Endothelial cell of hepatic sinusoid (primary cell): ENCODE results near the gene FKBP8.
"Not testable (repeated sequence)": the region's sequence is repeated elsewhere in the genome, so short reads cannot be mapped to it uniquely, and the experiment has no call there.

Experiments
- in situ Hi-C: cut with HindIII; loops from 2 replicates; pipeline ENCODE4 v1.10.0; 2017; ENCODE audit warnings: low sequenced_read_pairs

The FKBP8 gene

DNA sequence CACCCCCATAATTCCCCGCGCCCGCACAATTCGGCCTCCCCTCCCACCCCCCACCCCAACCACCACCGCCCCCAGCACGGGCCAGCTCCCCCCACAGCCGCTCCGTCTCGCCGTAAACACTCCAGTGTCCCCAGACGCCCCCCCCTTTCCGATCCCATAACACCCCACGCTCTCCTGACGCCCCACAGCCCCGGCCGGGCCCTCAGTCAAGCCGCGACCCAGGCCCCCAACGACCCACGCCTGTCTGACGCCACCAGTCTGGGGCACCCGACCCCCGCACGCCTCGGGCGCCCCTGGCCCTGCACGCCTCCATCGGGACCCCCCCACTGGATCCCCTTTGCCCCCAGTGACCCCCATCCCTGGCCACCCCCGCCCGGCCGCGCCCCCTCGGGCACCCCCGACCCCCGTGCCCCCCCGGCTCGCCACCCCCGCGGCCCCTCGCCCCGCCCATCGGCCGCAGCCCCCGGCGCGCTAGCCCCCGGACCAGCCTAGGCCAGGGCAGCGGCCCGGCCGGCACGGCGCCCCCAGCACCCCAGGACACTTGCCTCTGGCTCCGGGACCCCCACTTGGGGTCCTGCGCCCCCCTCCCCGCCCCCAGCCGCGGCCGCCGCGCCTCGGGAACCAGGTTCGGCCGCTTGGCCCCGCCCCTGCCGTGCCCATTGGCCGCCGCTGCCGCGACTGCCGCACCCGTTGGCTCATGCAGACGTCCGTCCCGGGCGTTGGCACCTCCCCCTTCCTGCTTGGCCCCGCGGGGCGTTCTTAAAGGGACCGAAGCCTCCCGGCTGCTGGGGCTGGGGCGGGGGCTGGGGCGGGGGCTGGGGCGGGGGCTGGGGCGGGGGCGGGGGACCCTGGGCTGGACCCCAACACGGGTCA, at the start of gene FKBP8:
Gene FKBP8 (minus strand): TSS at position 633 of the 873 bp plus-strand sequence. CDS start 1,603 bp downstream, outside the sequence.
- in situ Hi-C loops, result loop anchor here (5.0 kb wide), 1 partner anchor 56 kb away; no protein-coding TSS in a partner anchor

DNA sequence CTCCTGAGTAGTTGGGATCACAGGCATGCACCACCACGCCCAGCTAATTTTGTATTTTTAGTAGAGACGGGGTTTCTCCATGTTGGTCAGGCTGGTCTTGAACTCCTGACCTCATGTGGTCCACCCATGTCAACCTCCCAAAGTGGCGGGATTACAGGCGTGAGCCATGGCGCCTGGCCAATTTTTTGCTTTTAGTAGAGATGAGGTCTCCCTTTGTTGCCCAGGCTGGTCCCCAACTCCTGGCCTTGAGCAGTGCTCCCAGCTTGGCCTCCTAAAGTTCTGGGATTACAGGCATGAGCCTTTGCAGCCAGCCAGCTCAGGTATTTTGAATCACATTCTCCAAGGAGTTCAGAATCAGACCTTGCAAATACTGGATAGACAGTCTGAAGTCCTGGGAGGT, 49.4 kb upstream of the FKBP8 start:
- in situ Hi-C loops, result not testable (repeated sequence)

DNA sequence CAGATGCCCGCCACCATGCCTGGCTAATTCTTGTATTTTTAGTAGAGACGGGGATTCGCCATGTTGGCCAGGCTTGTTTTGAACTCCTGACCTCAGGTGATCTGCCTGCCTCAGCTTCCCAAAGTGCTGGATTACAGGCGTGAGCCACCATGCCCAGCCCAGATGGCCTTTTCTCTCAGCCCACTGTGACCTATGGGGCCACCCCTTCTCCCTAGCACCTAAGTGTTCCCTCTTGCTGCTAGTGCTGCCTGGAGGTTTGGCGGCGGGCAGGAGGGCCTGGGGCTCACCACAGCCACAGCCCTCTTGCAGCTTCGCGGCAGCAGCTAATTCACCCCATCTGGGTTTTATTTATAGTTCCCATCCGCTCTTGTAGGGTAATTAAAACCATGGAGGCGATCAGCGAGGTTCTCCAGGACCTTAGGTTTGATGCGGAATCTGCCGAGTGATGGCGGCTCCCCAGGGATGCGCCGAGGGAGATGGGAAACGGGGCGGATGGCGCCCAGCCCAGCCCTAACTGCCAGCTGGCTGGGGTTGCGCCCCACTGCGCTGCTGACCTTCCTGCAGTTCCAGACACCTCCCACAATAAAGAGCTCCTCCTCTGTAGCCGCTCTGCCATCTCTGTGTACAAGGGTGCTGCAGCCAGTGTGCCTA, 48.5 kb upstream of the FKBP8 start:
- in situ Hi-C loops, result no loop called here

DNA sequence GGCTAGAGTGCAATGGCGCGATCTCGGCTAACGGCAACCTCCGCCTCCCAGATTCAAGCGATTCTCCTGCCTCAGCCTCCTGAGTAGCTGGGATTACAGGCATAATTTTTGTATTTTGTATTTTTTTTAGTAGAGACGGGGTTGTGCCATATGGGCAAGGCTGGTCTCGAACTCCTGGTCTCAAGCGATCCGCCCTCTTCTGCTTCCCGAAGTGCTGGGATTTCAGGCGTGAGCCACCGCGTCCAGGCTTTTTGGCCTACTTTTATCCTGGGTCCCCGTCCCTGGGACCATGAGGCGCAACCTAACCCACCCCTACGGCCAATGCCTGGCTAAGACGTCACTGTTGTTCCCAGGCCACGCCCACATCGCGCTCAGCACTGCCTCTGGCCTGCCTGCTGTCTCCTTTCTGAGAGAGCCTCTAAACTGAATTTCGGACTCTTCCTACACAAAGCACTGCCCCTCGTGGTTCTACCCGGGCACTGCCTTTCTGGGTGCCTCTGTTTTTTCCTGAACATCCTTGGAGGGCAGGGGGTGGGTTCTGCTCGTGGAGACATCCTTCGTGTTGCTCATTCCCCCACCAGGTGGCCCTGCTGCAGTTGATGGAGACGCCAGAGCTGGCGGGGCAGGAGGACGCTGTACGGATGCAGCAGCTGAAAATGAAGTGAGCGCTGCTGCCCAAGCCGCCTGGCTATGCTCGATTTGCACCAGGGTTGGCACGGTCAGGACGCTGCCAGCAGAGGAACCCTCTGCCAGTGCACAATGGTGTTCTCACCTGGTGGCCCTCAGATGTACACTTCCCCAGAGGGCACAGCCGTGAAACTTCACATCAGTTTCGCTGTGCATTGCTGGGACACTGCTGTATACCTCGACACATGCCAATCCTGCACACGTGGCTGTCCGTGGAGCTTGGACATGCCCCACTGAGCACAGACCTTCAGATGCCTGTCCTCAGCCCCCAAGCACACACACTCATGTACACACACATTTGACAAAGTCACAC, 47.2 kb upstream of the FKBP8 start:
- in situ Hi-C loops, result no loop called here

DNA sequence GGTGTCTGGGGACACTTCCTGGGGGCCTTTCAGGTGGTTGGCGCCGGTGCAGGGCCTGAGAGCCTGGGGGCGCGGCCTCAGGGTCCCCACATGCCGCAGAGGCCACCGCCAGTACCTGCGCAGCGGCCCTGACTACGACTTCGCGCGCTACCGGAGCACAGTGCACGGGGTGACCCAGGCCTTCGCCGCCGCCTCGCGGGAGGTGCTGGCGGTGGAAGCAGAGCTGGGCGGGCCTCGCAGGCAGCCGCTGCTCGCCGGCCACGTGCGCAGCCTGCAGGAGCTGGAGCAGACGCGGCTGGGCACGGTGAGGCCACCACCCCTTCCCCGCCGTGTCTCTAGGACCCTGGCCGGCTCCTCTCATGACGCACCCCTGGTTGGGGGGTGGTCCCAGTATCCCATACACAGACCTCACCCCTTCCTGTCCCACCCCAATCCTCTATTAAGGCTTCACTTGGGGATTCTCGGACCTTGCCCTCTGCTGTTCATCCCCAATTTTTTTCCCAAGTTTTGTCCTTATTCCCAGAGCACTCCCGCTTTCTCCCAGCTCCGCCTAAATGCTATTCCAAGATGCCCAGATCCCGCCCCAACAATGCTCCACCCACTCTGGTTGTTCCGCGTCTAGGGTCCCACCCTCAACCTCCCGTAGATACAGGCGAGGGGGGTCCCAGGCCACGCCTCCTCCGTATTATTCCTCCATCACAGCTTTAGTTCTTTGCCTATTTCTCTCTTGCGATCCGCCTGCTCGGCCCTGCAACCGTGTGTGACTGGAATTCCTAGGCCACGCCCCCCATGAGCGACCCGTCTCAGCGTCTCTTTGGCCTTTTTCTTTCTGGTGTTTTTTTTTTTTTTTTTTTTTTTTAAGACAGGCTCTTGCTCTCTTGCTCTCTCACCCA, 46.3 kb upstream of the FKBP8 start:
- in situ Hi-C loops, result loop anchor here (5.0 kb wide), 1 partner anchor 83 kb away; no protein-coding TSS in a partner anchor

DNA sequence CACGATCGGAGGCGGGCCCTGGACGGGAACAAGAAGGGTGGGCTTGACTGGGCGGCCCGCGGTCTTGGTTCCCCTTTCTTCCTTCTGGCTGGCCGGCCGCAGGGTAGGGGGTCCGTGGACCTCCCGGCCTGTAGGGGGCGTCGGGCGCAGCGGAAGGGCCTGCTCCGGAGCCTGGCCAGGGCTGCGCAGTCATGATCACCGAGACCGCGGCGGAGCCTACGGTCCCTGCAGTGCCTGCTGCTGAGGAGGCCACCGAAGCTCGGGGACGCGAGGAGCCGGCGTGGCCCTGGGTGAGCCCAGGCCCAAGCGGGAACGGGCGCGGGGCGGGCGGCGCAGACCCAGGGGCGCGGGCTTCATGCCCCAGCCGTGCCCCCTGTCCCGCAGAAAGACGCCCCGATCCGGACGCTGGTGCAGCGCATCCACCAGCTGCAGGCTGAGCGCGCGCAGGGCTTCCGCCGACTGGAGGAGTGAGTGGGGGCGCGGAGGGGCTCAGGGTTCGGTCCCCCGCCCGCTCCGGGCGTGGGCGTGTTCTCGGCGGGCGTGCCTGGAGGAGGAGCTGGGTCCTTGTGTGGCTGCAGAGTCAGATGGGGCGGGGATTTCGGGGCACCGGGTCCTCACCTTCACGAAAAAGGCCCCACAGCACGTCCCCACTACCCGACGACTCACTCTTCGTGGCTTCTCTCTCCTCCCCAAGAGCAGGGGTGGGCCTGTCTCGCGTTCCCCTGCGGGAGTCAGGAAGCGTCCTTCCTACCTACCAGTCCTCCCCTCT, 45.4 kb upstream of the FKBP8 start, which contains the start of gene REX1BD:
Gene REX1BD (plus strand): TSS at position 188 of the 769 bp plus-strand sequence. CDS start 4 bp downstream, at position 192.
- in situ Hi-C loops, result loop anchor here (5.0 kb wide), 1 partner anchor 84 kb away; no protein-coding TSS in a partner anchor

DNA sequence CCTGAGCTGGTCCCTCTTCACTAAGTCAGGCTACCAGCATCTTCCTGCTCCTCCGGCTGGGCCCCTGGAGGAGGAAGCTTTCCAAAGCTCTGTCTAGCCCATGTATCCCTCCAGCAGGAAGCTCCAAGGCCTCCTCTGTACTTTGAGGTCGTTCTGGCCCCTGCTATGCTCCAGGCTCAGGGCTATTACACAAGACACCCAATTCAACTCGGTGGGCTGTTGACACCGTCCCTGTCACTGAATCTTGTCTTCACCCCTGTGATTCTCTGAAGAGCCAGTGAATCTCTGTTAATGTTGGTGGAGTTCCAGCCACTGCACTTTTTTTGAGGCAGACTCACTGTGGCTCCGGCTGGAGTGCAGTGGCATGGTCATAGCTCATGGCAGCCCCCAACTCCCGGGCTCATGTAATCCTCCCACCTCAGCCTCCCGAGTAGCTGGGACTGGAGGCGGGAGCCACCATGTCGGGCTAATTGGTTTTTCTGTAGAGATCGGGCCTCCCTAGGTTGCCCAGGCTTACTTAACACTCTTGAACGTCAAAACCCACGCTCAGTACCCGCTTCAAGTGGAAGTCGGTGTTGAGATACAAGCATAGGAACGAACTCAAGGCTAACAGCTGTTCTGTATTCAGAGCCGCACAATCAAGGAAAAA, 44.7 kb upstream of the FKBP8 start:
- in situ Hi-C loops, result loop anchor here (5.0 kb wide), 1 partner anchor 84 kb away; no protein-coding TSS in a partner anchor

DNA sequence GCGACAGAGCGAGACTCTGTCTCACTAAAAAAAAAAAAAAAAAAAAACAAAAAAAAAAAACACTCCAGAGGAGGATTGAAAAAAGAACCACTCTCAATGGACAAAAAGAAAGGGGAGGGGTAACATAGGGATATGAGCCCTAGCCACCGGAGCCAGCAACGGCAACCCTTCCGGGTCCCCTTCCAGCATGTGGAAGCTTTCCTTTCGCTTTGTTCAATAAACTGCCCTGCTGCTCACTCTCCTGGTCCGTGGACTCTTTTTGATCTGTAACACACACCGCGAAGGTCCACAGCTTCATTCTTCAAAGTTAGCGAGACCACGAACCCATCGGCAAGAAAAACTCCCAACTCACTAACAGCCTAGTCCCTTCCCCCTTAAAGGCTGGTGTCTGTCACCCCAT, 44.2 kb upstream of the FKBP8 start:
- in situ Hi-C loops, result loop anchor here (5.0 kb wide), 1 partner anchor 85 kb away; no protein-coding TSS in a partner anchor

DNA sequence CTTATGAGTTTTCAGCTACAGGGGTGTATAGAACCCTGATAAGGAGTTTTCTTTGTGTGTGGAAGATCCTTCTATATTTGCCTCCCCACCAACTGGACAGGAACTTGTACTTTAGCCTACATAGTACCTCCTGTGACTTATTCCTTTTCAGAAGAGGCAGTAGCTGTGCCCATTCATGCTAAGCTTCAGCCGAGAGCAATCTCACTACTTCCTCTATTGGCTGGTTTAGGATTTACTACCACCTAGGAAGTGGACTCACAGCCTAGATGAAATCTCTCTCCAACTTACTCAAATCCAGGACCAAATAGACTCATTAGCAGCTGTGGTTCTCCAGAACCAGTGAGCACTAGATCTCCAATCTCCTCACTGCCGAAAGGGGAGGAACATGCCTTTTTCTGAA, 42.9 kb upstream of the FKBP8 start:
- in situ Hi-C loops, result loop anchor here (5.0 kb wide), 1 partner anchor 86 kb away; no protein-coding TSS in a partner anchor

DNA sequence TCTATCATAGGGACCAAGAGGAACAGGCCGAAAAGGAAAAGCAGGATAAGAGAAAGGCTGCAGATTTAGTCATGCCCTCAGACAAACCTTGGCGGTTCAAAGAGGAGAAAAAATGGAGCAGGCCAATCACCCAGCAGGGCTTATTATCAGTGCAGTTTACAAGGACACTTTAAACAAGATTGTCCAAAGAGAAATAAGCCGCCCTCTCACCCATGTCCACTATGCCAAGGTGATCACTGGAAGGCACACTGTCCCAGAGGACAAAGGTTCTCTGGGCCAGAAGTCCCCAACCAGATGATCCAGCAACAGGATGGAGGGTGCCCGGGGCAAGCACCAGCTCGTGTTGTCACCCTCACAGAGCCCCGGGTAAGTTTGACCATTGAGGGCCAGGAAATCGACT, 36.9 kb upstream of the FKBP8 start:
- in situ Hi-C loops, result no loop called here

DNA sequence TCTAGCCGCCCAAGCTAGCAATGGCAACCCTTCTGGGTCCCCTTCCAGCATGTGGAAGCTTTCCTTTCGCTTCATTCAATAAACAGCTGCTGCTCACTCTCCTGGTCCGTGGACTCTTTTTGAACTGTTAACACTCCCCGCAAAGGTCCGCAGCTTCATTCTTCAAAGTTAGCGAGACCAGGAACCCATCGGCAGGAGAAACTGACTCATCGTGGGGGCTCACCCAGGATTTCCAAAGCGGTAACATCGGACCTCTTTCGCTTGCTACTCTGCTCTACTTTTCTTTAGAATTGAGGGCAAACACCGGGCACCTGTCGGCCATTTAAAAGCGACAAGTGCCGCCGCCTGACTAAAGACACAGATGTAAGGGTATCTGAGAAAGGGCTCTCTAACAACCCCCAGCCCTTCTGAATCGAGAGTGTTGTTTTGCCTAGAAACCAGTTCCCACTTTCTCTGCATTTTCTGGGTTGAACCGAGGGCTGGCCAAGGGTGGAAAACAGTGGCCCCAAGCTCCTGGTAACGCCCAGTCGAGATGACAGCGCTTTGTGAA, 34.1 kb upstream of the FKBP8 start:
- in situ Hi-C loops, result loop anchor here (5.0 kb wide), 1 partner anchor 70 kb away; no protein-coding TSS in a partner anchor

DNA sequence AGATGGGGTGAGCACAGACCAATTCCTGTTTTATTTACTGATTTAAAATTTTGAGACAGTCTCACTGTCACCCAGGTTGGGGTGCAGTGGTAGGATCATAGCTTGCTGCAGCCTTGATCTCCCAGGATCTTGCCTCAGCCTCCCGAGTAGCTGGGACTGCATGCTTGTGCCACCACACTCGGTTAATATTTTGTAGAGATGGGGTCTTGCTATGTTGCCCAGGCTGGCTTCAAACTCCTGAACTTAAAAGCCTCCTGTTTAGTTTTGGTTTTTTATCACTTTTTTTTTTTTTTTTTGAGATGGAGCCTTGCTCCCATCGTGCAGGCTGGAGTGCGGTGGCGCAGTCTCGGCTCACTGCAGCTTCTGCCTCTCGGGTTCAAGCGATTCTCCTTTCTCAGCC, 33.0 kb upstream of the FKBP8 start:
- in situ Hi-C loops, result loop anchor here (5.0 kb wide), 1 partner anchor 69 kb away; no protein-coding TSS in a partner anchor

DNA sequence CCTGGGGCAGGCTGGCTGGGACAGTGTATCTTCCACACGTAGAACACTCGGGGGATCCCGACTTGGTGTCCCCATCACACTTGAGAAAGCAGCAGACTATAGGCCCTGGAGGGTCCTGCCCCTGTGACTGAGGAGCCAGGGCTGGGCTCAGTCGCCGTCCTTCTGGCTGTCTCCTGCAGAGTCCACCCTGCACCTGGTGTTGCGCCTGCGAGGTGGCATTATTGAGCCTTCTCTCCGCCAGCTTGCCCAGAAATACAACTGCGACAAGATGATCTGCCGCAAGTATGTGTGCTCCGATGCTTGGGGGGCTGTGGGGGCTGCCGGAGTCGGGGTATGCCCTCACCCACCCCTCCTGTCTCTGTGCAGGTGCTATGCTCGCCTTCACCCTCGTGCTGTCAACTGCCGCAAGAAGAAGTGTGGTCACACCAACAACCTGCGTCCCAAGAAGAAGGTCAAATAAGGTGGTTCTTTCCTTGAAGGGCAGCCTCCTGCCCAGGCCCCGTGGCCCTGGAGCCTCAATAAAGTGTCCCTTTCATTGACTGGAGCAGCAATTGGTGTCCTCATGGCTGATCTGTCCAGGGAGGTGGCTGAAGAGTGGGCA, 31.4 kb upstream of the FKBP8 start:
- in situ Hi-C loops, result loop anchor here (5.0 kb wide), 1 partner anchor 67 kb away; no protein-coding TSS in a partner anchor

DNA sequence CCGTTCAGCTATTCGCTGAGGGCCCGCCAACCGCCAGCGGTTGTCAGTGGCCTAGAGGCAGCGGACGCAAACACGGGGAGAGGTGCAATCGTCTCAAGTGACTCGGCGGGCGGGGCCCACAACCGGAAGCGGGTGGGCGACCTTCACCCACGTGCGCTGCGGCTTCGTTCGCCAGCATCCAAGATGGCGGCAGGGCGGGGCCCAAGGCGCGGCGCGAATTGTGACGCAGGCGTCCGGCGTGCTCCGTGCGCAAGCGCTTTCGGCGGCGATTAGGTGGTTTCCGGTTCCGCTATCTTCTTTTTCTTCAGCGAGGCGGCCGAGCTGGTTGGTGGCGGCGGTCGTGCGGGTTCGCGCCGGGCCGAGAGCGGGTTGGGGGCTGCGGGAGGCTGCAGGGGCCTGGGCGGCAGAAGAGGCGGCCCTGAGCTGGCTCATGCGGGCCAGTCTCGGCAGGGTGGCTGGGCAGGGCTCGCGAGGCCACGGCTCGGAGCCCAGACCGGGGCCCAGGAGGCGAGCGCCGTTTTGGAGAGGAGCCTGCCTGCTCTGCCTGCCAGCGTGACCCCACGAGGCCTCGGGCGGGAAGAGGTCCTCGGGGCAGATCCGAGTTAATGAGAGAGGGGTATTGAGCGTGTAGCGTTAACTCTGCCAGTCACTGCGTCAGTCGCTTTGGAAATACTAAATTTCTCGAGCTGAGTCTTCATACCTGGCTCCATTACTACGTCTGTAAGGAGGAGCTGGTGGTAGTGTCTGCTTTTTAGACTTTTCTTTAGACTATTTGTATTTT, 28.4 kb upstream of the FKBP8 start, which contains the start of gene UBA52:
Gene UBA52 (plus strand): TSS at position 294 of the 781 bp plus-strand sequence. CDS start 1,444 bp downstream, outside the sequence.
- in situ Hi-C loops, result no loop called here

DNA sequence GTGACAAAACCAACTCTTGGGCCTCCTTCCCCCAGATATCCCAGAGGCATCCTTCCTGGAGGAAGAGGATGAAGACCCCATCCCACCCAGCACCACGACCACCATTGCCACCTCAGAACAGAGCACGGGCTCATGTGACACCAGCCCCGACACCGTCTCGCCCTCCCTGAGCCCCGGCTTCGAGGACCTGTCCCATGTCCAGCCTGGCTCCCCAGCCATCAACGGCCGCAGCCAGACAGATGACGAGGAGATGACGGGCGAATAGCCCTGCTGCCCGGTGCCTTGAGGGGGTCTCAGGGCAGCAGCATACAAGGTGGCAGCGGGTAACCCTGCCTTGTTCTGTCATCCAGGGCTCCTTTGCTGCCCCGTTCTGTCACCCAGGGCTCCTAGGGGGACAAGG, 25.0 kb upstream of the FKBP8 start:
- in situ Hi-C loops, result no loop called here

DNA sequence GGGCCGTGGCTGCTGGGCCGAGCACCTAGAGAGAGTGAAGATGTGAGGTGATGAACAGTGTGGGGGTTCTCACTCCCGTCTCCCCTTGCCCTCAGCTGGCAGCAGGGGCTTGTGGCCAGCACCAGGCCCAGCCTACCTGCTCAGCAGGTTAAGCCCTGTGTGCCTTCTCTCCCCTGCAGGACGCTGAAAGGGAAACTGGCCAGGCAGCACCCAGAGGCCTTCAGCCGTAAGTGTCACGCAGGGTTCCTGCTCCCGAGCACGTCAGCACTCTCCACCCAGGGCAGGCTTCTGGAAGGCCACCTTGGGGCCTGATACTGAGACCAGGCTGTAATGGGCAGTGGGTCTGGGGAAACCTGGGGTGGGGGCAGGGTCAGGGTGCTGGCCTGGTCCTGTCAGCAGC, 23.6 kb upstream of the FKBP8 start:
- in situ Hi-C loops, result no loop called here
